DOHH2 (cell line): ENCODE results near the gene CCM2.

ENCODE experiments used
- CTCF ChIP-seq: fragments of 200-600 bp; sonication (generic); IDR thresholded peaks from one replicate; pipeline ENCODE4 v1.5.1; 2014; ENCODE audit warnings: antibody characterized with exemption, mild to moderate bottlenecking, low read depth, low read length; ENCODE audit not compliant: poor library complexity, severe bottlenecking
- EZH2phosphoT487 ChIP-seq: fragments of 200-600 bp; sonication (generic); IDR thresholded peaks from 2 replicates; pipeline ENCODE4 v1.6.1; 2017; ENCODE audit warnings: borderline replicate concordance, mild to moderate bottlenecking, antibody characterized with exemption, low read length, moderate library complexity, mixed read lengths

- no peak for TF ChIP-seq CTCF
- no peak for TF ChIP-seq EZH2phosphoT487
Measured at GRCh38 chr7:45035893-45036292, 35.9 kb downstream of the CCM2 start.
